Adrenal gland (tissue), 12 donors: ENCODE results near the gene KCNT1. TPM values are rescaled to one million over a fixed set of nuclear protein-coding genes. Genes with fewer than 3 reads are reported as not detected.

Experiments used
- DNase-seq, 7 donors: peaks; one replicate each; pipeline ENCODE4 v3.0.0-alpha.2; 2019 to 2020
- H3K27ac ChIP-seq, 5 donors: fragments of 200-600 bp; sonication (generic) in 4 of 5; 1 replicate in 3 of 5; 2 replicates in 2 of 5; pipeline versions ENCODE4 v1.5.1 to v1.8.0; 2016 to 2020; ENCODE audit warnings: mild to moderate bottlenecking in 1 of 5
- H3K27me3 ChIP-seq: fragments of 200-600 bp; 2 replicates; pipeline ENCODE4 v1.8.0; 2021
- H3K36me3 ChIP-seq, 2 donors: fragments of 200-600 bp; replicated peaks in 1 of 2; 1 replicate in 1 of 2; 2 replicates in 1 of 2; pipeline versions ENCODE4 v1.5.1 to v1.8.0; 2018 to 2022
- H3K4me1 ChIP-seq, 2 donors: fragments of 200-600 bp; replicated peaks in 1 of 2; 1 replicate in 1 of 2; 2 replicates in 1 of 2; pipeline versions ENCODE4 v1.5.1 to v1.8.0; 2018 to 2021
- H3K4me3 ChIP-seq, 4 donors: fragments of 200-600 bp; sonication (generic) in 3 of 4; one replicate each; pipeline ENCODE4 v1.5.1; 2016 to 2018
- H3K9me3 ChIP-seq, 3 donors: fragments of 200-600 bp; sonication (generic) in 1 of 3; replicated peaks in 1 of 3; 1 replicate in 2 of 3; 2 replicates in 1 of 3; pipeline versions ENCODE4 v1.5.1 to v1.8.0; 2016 to 2021
- POLR2A ChIP-seq, 2 donors: fragments of 450-650 bp; IDR thresholded peaks; one replicate each; pipeline ENCODE4 v1.6.1; 2017; ENCODE audit warnings: antibody characterized with exemption in 2 of 2, mild to moderate bottlenecking in 2 of 2, moderate library complexity in 1 of 2
- WGBS, 4 donors: extraction: QIAGEN DNeasy Blood & Tissue Kit in 2 of 4; methylation state at CpG; one replicate each; pipeline versions ENCODE4 v1.1.5 to v1.1.7; 2013 to 2017; 5-methylcytosine and 5-hydroxymethylcytosine counted together
- intact Hi-C, 2 donors: fragments of 100-400 bp; cut with DNase I; formaldehyde crosslinking; loops; one replicate each; pipeline versions ENCODE4 v1.14.1 to v1.15.0; 2022 to 2023
- polyA plus RNA-seq, 3 donors: library from polyadenylated mRNA; stranded (reverse); fragments of 200-250 nt in 2 of 3; fragments of 350-450 nt in 1 of 3; fragmentation: Illumina TruSeq in 1 of 3; extraction: RNeasy Lipid Tissue Mini Kit (QIAGEN cat#74804) in 1 of 3; gene quantifications; one replicate each; pipeline ENCODE4 v1.2.3, GENCODE V29; 2013 to 2014
- total RNA-seq, 9 donors: library from RNA; depleted of rRNA in 4 of 9; stranded (reverse); fragments of >200 nt in 4 of 9; fragments of 120-200 nt in 1 of 9; fragmentation: NEBNext Ultra II Directional in 1 of 9; extraction: Animal tissue kit (Norgen Biotek cat#: 25700) in 1 of 9; gene quantifications; one replicate each; pipeline versions ENCODE4 v1.1.0 to v1.2.4, GENCODE V29; 2013 to 2023
- TF ChIP-seq, protein P1 (sequence below), 6 experiments: fragments of 450-650 bp in 4 of 6; fragments of 200-600 bp in 2 of 6; sonication (generic) in 1 of 6; IDR thresholded peaks; 1 replicate in 5 of 6; 2 replicates in 1 of 6; pipeline versions ENCODE4 v1.5.1 to v1.8.0; 2016 to 2021; ENCODE audit warnings: antibody characterized with exemption in 6 of 6, mild to moderate bottlenecking in 2 of 6, moderate library complexity in 1 of 6
- donor health status: healthy with polysubstance abuse.
- donor health status: Bipolar disorder and iron deficiency.
- donor health status: DM: yes; HTN: yes; CAD: no.
- donor health status: DM: no; HTN: no; CAD: no.
- donor health status: DM: no; HTN: no; CAD: no.
- donor health status: DM: yes; HTN: yes; CAD: no.

The KCNT1 gene
- total and polyA plus RNA-seq, 12 donors, result 0.05 to 2.4 (median 0.24) TPM; not detected in 6

DNA sequence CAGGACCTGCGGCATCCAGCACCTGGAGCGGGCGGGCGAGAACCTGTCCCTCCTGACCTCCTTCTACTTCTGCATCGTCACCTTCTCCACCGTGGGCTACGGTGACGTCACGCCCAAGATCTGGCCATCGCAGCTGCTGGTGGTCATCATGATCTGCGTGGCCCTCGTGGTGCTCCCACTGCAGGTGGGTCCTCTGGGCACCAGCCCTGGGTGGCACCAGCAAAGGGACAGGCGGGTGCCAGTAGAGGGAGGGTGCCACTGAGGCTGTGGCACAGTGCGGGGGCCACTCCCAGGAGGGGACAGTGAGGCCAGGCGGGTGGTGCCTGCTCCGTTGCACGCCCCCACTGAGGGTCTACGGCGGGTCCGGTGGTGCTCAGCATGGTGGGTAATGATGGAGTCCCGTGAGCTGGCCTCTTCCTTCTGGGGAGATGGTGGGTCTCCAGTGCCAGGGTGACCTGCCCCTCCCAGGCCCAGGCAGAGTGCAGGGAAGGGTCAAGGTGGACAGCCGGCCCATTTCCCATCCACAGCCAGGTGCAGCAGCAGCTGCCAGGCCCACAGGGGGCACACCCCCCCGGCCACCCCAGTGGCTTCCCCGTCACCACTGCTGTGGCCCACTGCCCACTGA lies 57.8 kb downstream of the KCNT1 start:
- Histone ChIP-seq H3K4me3 (no peak overlapping the region), H3K27me3 (no peaks in the 10 kb centered on the region), H3K9me3 (no peaks in the 10 kb centered on the region), H3K27ac (no peak overlapping the region), H3K4me1 (no peaks in the 10 kb centered on the region), H3K36me3 (no peaks in the 10 kb centered on the region)
- intact Hi-C loops, result no loop called here
- DNase-seq, result no peak
- 86 to 95% (median 91%) methylated on average over 13 to 24 of the region's 24 CpGs for WGBS, 4 donors
- TF ChIP-seq, protein P1, sequence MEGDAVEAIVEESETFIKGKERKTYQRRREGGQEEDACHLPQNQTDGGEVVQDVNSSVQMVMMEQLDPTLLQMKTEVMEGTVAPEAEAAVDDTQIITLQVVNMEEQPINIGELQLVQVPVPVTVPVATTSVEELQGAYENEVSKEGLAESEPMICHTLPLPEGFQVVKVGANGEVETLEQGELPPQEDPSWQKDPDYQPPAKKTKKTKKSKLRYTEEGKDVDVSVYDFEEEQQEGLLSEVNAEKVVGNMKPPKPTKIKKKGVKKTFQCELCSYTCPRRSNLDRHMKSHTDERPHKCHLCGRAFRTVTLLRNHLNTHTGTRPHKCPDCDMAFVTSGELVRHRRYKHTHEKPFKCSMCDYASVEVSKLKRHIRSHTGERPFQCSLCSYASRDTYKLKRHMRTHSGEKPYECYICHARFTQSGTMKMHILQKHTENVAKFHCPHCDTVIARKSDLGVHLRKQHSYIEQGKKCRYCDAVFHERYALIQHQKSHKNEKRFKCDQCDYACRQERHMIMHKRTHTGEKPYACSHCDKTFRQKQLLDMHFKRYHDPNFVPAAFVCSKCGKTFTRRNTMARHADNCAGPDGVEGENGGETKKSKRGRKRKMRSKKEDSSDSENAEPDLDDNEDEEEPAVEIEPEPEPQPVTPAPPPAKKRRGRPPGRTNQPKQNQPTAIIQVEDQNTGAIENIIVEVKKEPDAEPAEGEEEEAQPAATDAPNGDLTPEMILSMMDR (IDR thresholded peaks at IDR 0.05), result no peak

DNA sequence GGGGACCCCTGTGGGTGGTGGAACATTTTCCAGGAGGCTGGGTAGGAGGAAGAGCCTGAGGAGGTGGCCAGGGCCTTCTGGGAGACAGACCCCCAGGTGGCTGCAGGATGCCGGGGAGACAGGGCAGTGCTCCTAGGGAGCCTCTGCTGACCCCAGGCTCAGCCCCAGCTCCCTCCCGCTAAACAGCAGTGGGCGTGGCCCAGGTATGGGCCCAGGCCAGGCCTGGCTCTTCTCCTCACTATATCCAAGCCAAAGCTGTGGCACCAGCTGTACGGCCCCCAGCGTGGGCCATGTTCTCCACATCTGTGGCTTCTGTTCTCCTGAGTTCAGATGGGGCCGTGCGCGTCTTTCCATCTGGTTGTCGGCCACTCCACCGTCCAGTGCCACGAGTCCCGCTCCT lies 58.5 kb downstream of the KCNT1 start:
- no peaks in the 10 kb centered on the region for H3K27me3 ChIP-seq
- no peak overlapping the region for H3K27ac ChIP-seq
- no peaks in the 10 kb centered on the region for H3K36me3 ChIP-seq
- WGBS, 4 donors, result 76 to 85% (median 82%) methylated on average over 11 to 12 of the region's 12 CpGs
- no peak overlapping the region for H3K4me3 ChIP-seq
- no peak for TF ChIP-seq POLR2A (IDR thresholded peaks at IDR 0.05)
- TF ChIP-seq, protein P1 (IDR thresholded peaks at IDR 0.05), result no peak
- intact Hi-C loops, result no loop called here
- no peaks in the 10 kb centered on the region for H3K4me1 ChIP-seq
- H3K9me3 ChIP-seq, result no peaks in the 10 kb centered on the region
- DNase-seq, result no peak

DNA sequence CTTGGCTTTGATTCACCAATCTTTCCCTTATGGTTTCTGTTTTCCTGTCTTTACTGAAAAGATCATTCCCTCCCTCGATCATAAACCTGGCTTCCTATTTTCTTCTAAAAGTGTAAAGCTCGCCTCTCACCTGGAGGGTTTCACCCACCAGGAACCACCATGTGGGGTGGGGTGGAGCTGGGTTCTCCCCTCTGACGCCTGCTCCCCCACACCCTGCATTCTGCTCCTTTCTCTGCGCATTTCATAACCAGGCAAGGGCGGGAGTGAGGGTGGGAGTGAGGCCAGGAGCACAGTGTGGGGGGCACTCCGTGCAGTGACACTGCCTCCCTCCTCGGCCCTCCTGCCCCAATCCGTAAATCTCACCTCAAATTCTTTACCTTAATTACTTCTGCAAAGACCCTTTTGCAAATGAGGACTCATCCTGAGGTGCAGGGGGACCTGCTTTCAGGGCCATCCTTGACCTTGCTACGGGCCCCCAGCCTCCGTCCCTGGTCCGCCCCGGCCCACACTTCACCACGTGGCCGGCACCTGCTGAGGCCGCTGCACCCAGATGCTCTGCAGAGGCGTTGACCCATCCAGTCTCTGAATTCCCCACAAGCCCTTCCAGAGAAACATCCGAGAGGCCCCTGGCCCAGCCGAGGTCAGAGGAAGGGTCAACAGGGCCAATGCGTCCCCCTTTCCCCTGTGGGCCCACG lies 59.3 kb downstream of the KCNT1 start:
- no peaks in the 10 kb centered on the region for H3K9me3 ChIP-seq
- H3K4me3 ChIP-seq, result no peak overlapping the region
- no peak for DNase-seq
- intact Hi-C loops, result no loop called here
- no peak overlapping the region for H3K27ac ChIP-seq
- WGBS, 4 donors, result 66 to 78% (median 70%) methylated on average over 15 to 20 of the region's 20 CpGs
- no peaks in the 10 kb centered on the region for H3K36me3 ChIP-seq
- no peak for TF ChIP-seq POLR2A (IDR thresholded peaks at IDR 0.05)
- TF ChIP-seq, protein P1 (IDR thresholded peaks at IDR 0.05), result no peak
- H3K27me3 ChIP-seq, result no peaks in the 10 kb centered on the region
- no peaks in the 10 kb centered on the region for H3K4me1 ChIP-seq

DNA sequence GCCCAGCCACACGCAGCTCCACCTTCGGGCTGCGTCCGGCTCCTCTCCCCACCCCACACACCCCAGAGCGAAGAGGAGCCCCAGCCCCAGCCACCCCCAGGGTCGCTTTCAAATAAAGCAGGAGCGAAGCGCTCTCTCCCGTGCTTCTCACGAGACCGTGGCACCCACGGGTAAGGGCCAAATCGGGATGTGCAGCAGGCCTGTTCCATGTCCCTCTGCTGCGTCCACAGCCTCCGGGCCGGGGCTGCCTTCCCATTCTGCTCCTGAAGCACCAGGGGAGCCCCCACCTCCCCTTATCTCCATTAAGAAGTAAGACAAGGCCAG lies 59.8 kb downstream of the KCNT1 start:
- 82 to 87% (median 85%) methylated on average over 6 to 16 of the region's 16 CpGs for WGBS, 4 donors
- H3K27ac ChIP-seq, result no peak overlapping the region
- no peak for TF ChIP-seq POLR2A (IDR thresholded peaks at IDR 0.05)
- TF ChIP-seq, protein P1 (IDR thresholded peaks at IDR 0.05), result no peak
- no peaks in the 10 kb centered on the region for H3K27me3 ChIP-seq
- intact Hi-C loops, result no loop called here
- H3K9me3 ChIP-seq, result no peaks in the 10 kb centered on the region
- no peak overlapping the region for H3K4me3 ChIP-seq
- H3K36me3 ChIP-seq, result no peaks in the 10 kb centered on the region
- no peaks in the 10 kb centered on the region for H3K4me1 ChIP-seq
- no peak for DNase-seq
